ENCODE measurements around the gene BSCL2.
"Not testable (repeated sequence)": the region's sequence is repeated elsewhere in the genome, so short reads cannot be mapped to it uniquely, and the experiment has no call there.

The BSCL2 gene

DNA sequence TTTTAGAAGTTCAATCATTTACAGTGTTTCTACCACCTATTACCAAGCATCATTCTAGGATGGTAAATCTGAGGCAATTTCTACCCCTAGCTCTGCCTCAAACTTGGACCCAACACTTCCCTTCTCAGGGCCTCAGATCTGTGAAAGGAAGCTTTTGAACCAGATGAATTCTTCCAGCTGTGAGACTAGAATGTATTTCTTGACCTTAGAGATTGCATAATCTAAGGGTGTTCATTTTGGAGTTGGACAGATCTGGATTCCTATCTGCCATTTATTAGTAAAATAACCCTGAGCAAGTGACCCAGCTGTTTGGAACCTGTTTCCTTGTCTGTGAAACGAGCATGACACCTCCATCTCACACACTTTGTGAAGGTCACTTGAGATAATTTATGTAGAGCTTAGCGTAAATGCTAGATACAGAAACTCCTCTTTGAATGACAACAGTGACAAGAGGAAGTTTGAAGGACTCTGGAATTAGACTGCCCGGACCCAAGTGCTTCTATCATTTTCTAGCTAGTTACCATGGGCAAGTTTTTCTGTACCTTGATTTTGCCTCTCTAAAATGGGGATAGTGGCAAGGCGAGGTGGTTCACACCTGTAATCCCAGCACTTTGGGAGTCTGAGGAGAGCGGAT is 50.3 kb downstream of the BSCL2 start:
- no peak overlapping the region for H3K4me3 ChIP-seq (ENCODE audit: low read depth, low read length)
- TF ChIP-seq, protein P1, sequence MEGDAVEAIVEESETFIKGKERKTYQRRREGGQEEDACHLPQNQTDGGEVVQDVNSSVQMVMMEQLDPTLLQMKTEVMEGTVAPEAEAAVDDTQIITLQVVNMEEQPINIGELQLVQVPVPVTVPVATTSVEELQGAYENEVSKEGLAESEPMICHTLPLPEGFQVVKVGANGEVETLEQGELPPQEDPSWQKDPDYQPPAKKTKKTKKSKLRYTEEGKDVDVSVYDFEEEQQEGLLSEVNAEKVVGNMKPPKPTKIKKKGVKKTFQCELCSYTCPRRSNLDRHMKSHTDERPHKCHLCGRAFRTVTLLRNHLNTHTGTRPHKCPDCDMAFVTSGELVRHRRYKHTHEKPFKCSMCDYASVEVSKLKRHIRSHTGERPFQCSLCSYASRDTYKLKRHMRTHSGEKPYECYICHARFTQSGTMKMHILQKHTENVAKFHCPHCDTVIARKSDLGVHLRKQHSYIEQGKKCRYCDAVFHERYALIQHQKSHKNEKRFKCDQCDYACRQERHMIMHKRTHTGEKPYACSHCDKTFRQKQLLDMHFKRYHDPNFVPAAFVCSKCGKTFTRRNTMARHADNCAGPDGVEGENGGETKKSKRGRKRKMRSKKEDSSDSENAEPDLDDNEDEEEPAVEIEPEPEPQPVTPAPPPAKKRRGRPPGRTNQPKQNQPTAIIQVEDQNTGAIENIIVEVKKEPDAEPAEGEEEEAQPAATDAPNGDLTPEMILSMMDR (IDR thresholded peaks at IDR 0.05; ENCODE audit: low read depth, low read length, missing control alignments) = no peak
- in situ Hi-C loops (cut with HindIII; ENCODE audit: low sequenced_read_pairs) = no loop called here
- no peak for DNase-seq (ENCODE audit: low read depth)

DNA sequence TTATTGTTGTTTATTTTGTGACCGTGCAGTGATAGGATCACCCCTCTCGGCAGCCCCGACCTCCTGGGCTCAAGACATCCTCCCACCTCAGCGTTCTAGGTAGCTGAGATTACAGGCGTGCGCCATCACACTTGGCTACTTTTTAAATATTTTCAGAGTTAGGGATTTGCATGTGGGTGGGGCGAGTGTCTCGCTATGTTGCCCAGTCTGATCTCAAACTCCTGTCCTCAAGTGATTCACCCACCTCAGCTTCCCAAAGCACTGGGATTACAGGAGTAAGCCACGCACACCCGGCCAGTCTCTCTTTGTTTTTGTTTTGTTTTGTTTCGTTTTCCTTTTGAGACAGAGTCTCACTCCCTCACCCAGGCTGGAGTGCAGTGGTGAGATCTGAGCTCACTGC is 52.9 kb downstream of the BSCL2 start:
- in situ Hi-C loops (cut with HindIII; ENCODE audit: low sequenced_read_pairs) = no loop called here

DNA sequence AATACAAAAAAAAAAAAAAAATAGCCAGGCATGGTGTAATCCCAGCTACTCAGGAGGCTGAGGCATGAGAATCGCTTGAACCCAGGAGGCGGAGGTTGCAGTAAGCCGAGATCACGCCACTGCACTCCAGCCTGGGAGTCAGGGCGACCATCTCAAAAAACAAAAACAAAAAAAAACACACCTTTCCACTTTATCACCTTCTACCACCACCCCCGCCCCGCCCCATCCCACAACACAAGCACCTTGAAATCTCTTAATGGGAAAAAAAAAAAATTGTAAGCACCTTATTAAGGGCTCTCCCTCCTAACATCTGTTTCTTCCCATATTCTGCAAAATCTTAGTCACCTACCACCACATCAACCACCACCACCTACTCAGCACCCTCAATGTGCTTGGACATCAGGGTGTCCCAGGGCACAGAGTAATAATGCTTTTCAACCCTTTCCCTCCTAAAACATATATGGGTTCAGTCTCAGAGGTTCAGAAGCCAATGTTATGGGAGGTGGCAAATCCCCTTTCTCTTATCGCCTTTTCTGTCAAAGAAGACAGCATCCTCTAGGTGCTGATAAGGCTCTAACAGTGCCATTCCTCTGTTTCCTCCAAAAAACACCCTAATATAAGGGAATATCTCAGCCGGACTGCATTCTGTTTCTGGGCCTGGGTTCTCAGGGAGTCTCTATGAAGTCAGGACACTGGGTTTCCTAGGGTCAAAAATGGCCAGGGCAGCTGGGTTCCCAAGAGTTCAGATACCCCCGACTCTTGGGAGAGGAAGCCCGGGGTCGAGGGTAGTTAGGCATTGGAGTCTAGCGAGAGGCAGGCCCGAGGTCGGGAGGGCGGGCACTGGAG is 54.8 kb downstream of the BSCL2 start:
- DNase-seq (ENCODE audit: low read depth) = no peak
- in situ Hi-C loops (cut with HindIII; ENCODE audit: low sequenced_read_pairs) = no loop called here
- peak overlapping the region; percentile 96 for H3K4me3 ChIP-seq (ENCODE audit: low read depth, low read length)
- TF ChIP-seq, protein P1 (IDR thresholded peaks at IDR 0.05; ENCODE audit: low read depth, low read length, missing control alignments) = no peak

More for the DNA sequence above, 52.9 kb downstream of the BSCL2 start:
- TF ChIP-seq, protein P1 (IDR thresholded peaks at IDR 0.05; ENCODE audit: low read depth, low read length, missing control alignments) = no peak
- H3K4me3 ChIP-seq (ENCODE audit: low read depth, low read length) = no peak overlapping the region
- no peak for DNase-seq (ENCODE audit: low read depth)

DNA sequence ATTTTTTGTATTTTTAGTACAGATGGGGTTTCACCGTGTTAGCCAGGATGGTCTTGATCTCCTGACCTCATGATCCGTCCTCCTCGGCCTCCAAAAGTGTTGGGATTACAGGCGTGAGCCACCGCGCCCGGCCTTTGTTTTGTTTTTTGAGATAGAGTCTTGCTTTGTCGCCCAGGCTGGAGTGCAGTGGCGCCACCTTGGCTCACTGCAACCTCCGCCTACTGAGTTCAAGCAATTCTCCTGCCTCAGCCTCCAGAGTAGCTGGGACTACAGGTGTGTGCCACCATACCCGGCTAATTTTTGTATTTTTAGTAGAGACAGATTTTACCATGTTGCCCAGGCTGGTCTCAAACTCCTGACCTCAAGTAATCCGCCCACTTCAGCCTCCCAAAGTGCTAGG is 56.9 kb downstream of the BSCL2 start:
- H3K4me3 ChIP-seq (ENCODE audit: low read depth, low read length); DNase-seq (ENCODE audit: low read depth); in situ Hi-C loops (cut with HindIII; ENCODE audit: low sequenced_read_pairs): not testable (repeated sequence)

DNA sequence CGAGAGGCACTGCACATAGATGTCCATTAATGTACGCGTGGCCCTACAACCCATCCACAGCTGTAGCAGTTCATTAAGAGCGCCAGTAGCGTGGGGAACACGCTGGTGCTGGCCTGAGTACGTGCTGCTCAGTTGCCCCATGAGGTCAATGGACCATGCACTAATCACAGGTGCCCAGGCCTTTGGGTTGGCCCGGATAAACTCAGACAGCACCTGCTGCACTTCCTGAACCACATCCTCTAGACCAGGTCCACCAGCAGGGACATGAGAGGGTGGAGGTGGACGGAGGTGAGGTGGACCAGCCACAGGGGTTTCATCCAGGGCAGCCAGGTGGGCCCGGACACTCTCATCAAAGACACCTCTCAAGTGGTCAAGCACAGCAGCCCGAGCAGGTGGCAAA is 57.7 kb downstream of the BSCL2 start:
- no peak overlapping the region for H3K4me3 ChIP-seq (ENCODE audit: low read depth, low read length)
- no peak for DNase-seq (ENCODE audit: low read depth)
- in situ Hi-C loops (cut with HindIII; ENCODE audit: low sequenced_read_pairs) = no loop called here
- TF ChIP-seq, protein P1 (IDR thresholded peaks at IDR 0.05; ENCODE audit: low read depth, low read length, missing control alignments) = no peak

DNA sequence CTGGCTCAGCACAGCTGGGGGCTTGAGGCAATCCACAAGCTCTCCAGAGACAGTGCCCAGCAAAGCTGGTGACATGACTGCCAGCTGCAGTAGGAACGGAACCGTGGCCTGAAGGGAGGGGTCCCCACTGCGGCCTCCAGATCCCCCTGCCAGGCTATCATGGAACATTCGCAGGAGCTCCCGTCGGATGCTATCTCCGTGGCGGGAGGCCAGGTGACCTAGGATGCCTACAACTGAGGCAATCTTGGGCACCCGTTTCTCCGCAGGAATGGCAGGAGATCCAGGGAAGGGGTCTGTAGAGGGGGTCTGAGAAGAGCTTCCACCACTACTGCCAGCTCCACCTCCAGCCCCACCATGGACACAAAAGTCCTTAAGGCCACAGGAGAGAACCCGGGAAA is 58.3 kb downstream of the BSCL2 start:
- no peak for DNase-seq (ENCODE audit: low read depth)
- TF ChIP-seq, protein P1 (IDR thresholded peaks at IDR 0.05; ENCODE audit: low read depth, low read length, missing control alignments) = no peak
- H3K4me3 ChIP-seq (ENCODE audit: low read depth, low read length) = no peak overlapping the region
- in situ Hi-C loops (cut with HindIII; ENCODE audit: low sequenced_read_pairs) = no loop called here

Measured in astrocyte of the cerebellum (primary cell).